IPS-18a (cell line): Measurements from ENCODE around the gene RMC1.

ENCODE experiments used
- H3K27ac ChIP-seq: one replicate; pipeline ENCODE4 v1.5.1; 2013; ENCODE audit warnings: low read length
- H3K27me3 ChIP-seq: one replicate; pipeline ENCODE4 v1.6.1; 2013; ENCODE audit warnings: mild to moderate bottlenecking, low read length; ENCODE audit not compliant: control insufficient read depth, insufficient read depth
- H3K36me3 ChIP-seq: one replicate; pipeline ENCODE4 v1.6.1; 2013; ENCODE audit warnings: low read depth, low read length; ENCODE audit not compliant: control insufficient read depth
- H3K4me1 ChIP-seq: one replicate; pipeline ENCODE4 v1.6.1; 2013; ENCODE audit warnings: low read depth, low read length; ENCODE audit not compliant: control insufficient read depth
- H3K4me3 ChIP-seq: one replicate; pipeline ENCODE4 v1.5.1; 2013; ENCODE audit warnings: low read length
- H3K9ac ChIP-seq: one replicate; pipeline ENCODE4 v1.6.1; 2013; ENCODE audit warnings: mild to moderate bottlenecking, low read length, moderate library complexity
- H3K9me3 ChIP-seq: one replicate; pipeline ENCODE4 v1.6.1; 2013; ENCODE audit warnings: low read depth, low read length; ENCODE audit not compliant: control insufficient read depth

The RMC1 gene

DNA sequence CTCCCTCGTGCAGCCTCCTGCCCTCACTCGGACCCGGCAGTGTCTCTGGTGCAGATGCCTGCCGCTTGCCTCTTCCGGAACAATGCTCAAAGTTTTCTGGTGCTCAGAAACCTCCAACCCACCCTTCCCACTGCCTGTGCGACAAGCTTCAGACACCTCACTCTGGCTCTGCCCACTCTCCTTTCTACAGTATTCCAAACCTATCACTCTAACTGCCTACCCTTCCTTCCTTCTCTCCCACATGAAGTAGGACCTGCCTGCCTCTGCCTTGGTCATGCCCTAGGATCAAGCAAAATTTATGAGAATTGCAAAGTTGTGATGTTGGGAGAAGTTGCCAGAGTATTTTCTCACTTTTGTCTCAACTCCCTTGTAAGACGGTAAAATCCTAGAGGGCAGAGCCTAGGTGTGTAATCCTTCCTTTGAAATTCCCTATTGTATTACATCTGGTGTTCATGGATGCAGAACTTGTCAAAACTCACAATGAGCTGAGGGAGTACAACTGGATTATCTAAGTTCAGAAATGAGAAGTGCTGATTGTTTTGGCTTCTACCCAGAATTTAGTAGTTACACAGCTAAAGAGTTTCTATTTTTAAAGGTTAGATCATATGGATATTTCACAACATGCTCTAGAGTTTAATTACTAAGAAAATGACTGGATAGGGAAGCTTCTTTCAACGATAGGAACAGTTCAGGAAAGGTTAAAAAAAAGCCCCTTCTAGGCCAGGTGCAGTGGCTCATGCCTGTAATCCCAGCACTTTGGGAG, 75.8 kb downstream of the RMC1 start:
- H3K36me3 ChIP-seq = peaks cover 3% of the 10 kb centered on the region
- H3K4me3 ChIP-seq = no peak overlapping the region
- no peaks in the 10 kb centered on the region for H3K9me3 ChIP-seq
- H3K9ac ChIP-seq = no peak overlapping the region
- H3K4me1 ChIP-seq = peaks cover 4% of the 10 kb centered on the region
- H3K27ac ChIP-seq = no peak overlapping the region
- H3K27me3 ChIP-seq = no peaks in the 10 kb centered on the region

DNA sequence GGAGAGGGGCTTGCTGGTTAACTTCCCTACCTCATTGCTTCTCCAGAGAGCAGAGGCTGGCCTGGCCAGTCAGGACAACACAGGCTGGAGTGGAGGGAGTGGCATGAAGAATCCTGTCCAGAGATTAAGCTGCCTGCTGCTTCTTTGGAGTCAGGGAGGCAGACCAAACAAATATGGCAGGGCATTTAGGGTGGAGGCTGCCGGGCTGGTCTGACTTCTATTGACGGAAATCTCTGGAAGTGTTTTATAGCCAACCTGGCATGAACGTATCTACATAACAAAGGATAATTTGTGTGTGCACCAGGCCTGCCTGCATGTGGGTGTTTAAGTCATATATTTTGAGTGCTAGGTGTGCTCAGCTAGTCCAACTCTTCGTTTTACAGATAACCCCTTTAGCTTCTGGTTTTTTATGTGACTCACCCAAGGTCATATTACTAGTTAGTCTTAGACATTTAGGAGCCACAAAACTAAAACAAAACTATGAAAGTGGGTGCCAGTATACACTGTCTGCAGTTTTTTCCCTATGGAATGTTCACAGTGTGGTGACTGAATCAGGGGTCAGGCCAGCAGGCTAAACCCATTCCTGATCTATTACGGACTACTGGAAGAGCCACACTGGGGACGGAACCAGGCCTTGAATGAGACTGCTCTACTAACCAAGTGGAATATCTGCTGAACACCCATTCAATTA, 77.5 kb downstream of the RMC1 start:
- H3K9ac ChIP-seq = no peak overlapping the region
- no peak overlapping the region for H3K4me3 ChIP-seq
- H3K27ac ChIP-seq = no peak overlapping the region
- H3K27me3 ChIP-seq = no peaks in the 10 kb centered on the region
- H3K9me3 ChIP-seq = no peaks in the 10 kb centered on the region
- peaks cover 3% of the 10 kb centered on the region for H3K36me3 ChIP-seq
- no peaks in the 10 kb centered on the region for H3K4me1 ChIP-seq
